Measurements from ENCODE around the gene ZSCAN32.

Gene ZSCAN32

GRCh38 chr16:3355589-3355988 is 45.2 kb downstream of the ZSCAN32 start, which contains the start of gene OR2C1:
OR2C1 (plus strand) TSS chr16:3355889; CDS start chr16:3355941, 52 bp downstream.
- DNase-seq, result no peak

GRCh38 chr16:3349175-3349574 is 51.6 kb downstream of the ZSCAN32 start:
- no peak for DNase-seq

GRCh38 chr16:3348547-3349167 is 52.1 kb downstream of the ZSCAN32 start:
- DNase-seq, result no peak

GRCh38 chr16:3347586-3347985 is 53.2 kb downstream of the ZSCAN32 start:
- no peak for DNase-seq

GRCh38 chr16:3346041-3346440 is 54.8 kb downstream of the ZSCAN32 start:
- DNase-seq, result no peak
